H1 (cell line): Measurements from ENCODE around the gene FRMD4B. TPM values are rescaled to one million over a fixed set of nuclear protein-coding genes. Genes with fewer than 3 reads are reported as not detected.

Source experiments
- CTCF ChIA-PET: fragments of 300-600 bp; sonication (Branson Sonifier 250); formaldehyde crosslinking; loops from one replicate; lab custom pipeline; 2021; ENCODE audit not compliant: partially characterized antibody; lab: Charles Lee
- POLR2A ChIA-PET: fragments of 300-600 bp; sonication (Branson Sonifier 250); formaldehyde crosslinking; loops from one replicate; lab custom pipeline; 2021; ENCODE audit warnings: inconsistent platforms; ENCODE audit not compliant: partially characterized antibody; lab: Charles Lee
- DNase-seq, 2 experiments: peaks; one replicate each; pipeline versions ENCODE4 v3.0.0 to v3.0.0-alpha.2; 2010 to 2022; ENCODE audit warnings: low spot score in 2 of 2, low read depth in 1 of 2, mixed read lengths in 1 of 2
- FAIRE-seq: peaks from 2 replicates; lab custom pipeline; 2011; peaks lifted over from hg19 to GRCh38; lab: Jason Lieb, UNC
- H2AFZ ChIP-seq: 2 replicates; pipeline ENCODE4 v1.8.1; 2012; ENCODE audit warnings: low read length, inconsistent platforms
- H2AK5ac ChIP-seq: 2 replicates; pipeline ENCODE4 v1.6.1; 2013; ENCODE audit warnings: low read depth, low read length
- H2BK120ac ChIP-seq: replicated peaks from 2 replicates; pipeline ENCODE3; 2013; ENCODE audit warnings: low read depth, low read length, inconsistent platforms
- H2BK12ac ChIP-seq: 2 replicates; pipeline ENCODE4 v1.6.1; 2013; ENCODE audit warnings: low read depth, low read length
- H2BK15ac ChIP-seq: 2 replicates; pipeline ENCODE4 v1.6.1; 2013; ENCODE audit warnings: low read length
- H2BK20ac ChIP-seq: 2 replicates; pipeline ENCODE4 v1.6.1; 2013; ENCODE audit warnings: low read length
- H2BK5ac ChIP-seq: 2 replicates; pipeline ENCODE4 v1.6.1; 2013; ENCODE audit warnings: low read depth, low read length
- H3K14ac ChIP-seq: 2 replicates; pipeline ENCODE4 v1.6.1; 2013; ENCODE audit warnings: inconsistent platforms; ENCODE audit not compliant: insufficient read length
- H3K18ac ChIP-seq: 2 replicates; pipeline ENCODE4 v1.6.1; 2013; ENCODE audit warnings: low read length; ENCODE audit errors: extremely low read depth
- H3K23ac ChIP-seq: 2 replicates; pipeline ENCODE4 v1.6.1; 2013; ENCODE audit warnings: inconsistent platforms; ENCODE audit not compliant: insufficient read length
- H3K23me2 ChIP-seq: 2 replicates; pipeline ENCODE4 v1.6.1; 2013; ENCODE audit warnings: low read depth, low read length
- H3K27ac ChIP-seq: 2 replicates; pipeline ENCODE4 v1.6.1; 2011; ENCODE audit warnings: low read depth, low read length, inconsistent platforms
- H3K27me3 ChIP-seq, 4 experiments: replicated peaks in 1 of 4; 1 replicate in 1 of 4; 2 replicates in 3 of 4; pipeline versions ENCODE4 v1.6.1 to v1.8.1; 2011 to 2013; ENCODE audit warnings: low read length in 3 of 4, mild to moderate bottlenecking in 3 of 4, inconsistent platforms in 2 of 4, mixed read lengths in 2 of 4, moderate library complexity in 1 of 4; ENCODE audit not compliant: control insufficient read depth in 3 of 4, insufficient read depth in 3 of 4; ENCODE audit errors: extremely low read depth in 1 of 4
- H3K36me3 ChIP-seq, 4 experiments: 2 replicates each; pipeline versions ENCODE4 v1.6.1 to v1.8.1; 2011 to 2013; ENCODE audit warnings: mild to moderate bottlenecking in 4 of 4, low read length in 3 of 4, moderate library complexity in 2 of 4, control low read depth in 1 of 4, inconsistent platforms in 1 of 4; ENCODE audit not compliant: insufficient read depth in 4 of 4, control insufficient read depth in 2 of 4
- H3K4ac ChIP-seq: replicated peaks from 2 replicates; pipeline ENCODE3; 2013; ENCODE audit warnings: low read length, low read depth, mixed read lengths, inconsistent platforms; ENCODE audit not compliant: insufficient read length
- H3K4me1 ChIP-seq, 4 experiments: replicated peaks in 1 of 4; 1 replicate in 1 of 4; 2 replicates in 3 of 4; pipeline versions ENCODE4 v1.6.1 to v1.8.1; 2011 to 2013; ENCODE audit warnings: low read length in 3 of 4, inconsistent platforms in 2 of 4, mixed read lengths in 1 of 4; ENCODE audit not compliant: insufficient read depth in 4 of 4, control insufficient read depth in 3 of 4
- H3K4me2 ChIP-seq, 2 experiments: 2 replicates each; pipeline versions ENCODE4 v1.6.1 to v1.8.1; 2011 to 2013; ENCODE audit warnings: low read depth in 2 of 2, low read length in 2 of 2, control low read depth in 1 of 2, inconsistent platforms in 1 of 2, mild to moderate bottlenecking in 1 of 2; ENCODE audit not compliant: insufficient read depth in 1 of 2
- H3K4me3 ChIP-seq, 4 experiments: fragments of 200-600, 300-600 bp in 1 of 4; sonication (generic), shearing (Covaris generic), sonication (Bioruptor Twin) in 1 of 4; 2 replicates each; pipeline versions ENCODE4 v1.5.1 to v1.8.1; 2011 to 2016; ENCODE audit warnings: low read length in 4 of 4, low read depth in 3 of 4, control low read depth in 2 of 4, inconsistent platforms in 2 of 4, mild to moderate bottlenecking in 2 of 4, mixed read lengths in 1 of 4, moderate library complexity in 1 of 4; ENCODE audit not compliant: insufficient read depth in 2 of 4; ENCODE audit errors: extremely low read depth in 1 of 4
- H3K56ac ChIP-seq: replicated peaks from 2 replicates; pipeline ENCODE3; 2013; ENCODE audit warnings: low read depth, mild to moderate bottlenecking, mixed read lengths, low read length, inconsistent platforms; ENCODE audit not compliant: insufficient read length
- H3K79me1 ChIP-seq: 2 replicates; pipeline ENCODE4 v1.6.1; 2013; ENCODE audit warnings: low read depth, low read length, control low read depth
- H3K79me2 ChIP-seq, 2 experiments: 2 replicates each; pipeline versions ENCODE4 v1.6.1 to v1.8.1; 2012 to 2013; ENCODE audit warnings: low read length in 2 of 2, mild to moderate bottlenecking in 2 of 2, inconsistent platforms in 1 of 2; ENCODE audit not compliant: insufficient read depth in 2 of 2, control insufficient read depth in 1 of 2
- H3K9ac ChIP-seq, 4 experiments: replicated peaks in 1 of 4; 1 replicate in 1 of 4; 2 replicates in 3 of 4; pipeline versions ENCODE4 v1.6.1 to v1.8.1; 2011 to 2013; ENCODE audit warnings: low read depth in 3 of 4, low read length in 3 of 4, control low read depth in 2 of 4, mild to moderate bottlenecking in 2 of 4, moderate library complexity in 2 of 4, inconsistent platforms in 1 of 4; ENCODE audit errors: extremely low read depth in 1 of 4
- H3K9me3 ChIP-seq, 2 experiments: 2 replicates each; pipeline versions ENCODE4 v1.6.1 to v1.8.1; 2012 to 2013; ENCODE audit warnings: mild to moderate bottlenecking in 2 of 2, moderate library complexity in 2 of 2, control low read depth in 1 of 2, inconsistent platforms in 1 of 2, low read depth in 1 of 2, low read length in 1 of 2, mixed read lengths in 1 of 2; ENCODE audit not compliant: insufficient read depth in 2 of 2
- H4K20me1 ChIP-seq, 2 experiments: replicated peaks in 1 of 2; 2 replicates each; pipeline versions ENCODE3 to v1.8.1; 2011 to 2013; ENCODE audit warnings: inconsistent platforms in 2 of 2, low read length in 2 of 2, mild to moderate bottlenecking in 1 of 2; ENCODE audit not compliant: insufficient read depth in 2 of 2, control insufficient read depth in 1 of 2
- H4K5ac ChIP-seq: 2 replicates; pipeline ENCODE4 v1.6.1; 2013; ENCODE audit warnings: low read length, low read depth, mixed read lengths, inconsistent platforms; ENCODE audit not compliant: insufficient read length
- H4K8ac ChIP-seq: 2 replicates; pipeline ENCODE4 v1.8.0; 2013; ENCODE audit warnings: mild to moderate bottlenecking, moderate library complexity, low read length, inconsistent platforms; ENCODE audit not compliant: insufficient read depth; ENCODE audit errors: extremely low read depth
- H4K91ac ChIP-seq: replicated peaks from 2 replicates; pipeline ENCODE3; 2013; ENCODE audit warnings: low read length, mixed read lengths, inconsistent platforms; ENCODE audit not compliant: insufficient read length
- RNF2 ChIP-seq: fragments of 200-900, 300-1000 bp; sonication (generic); IDR thresholded peaks from 2 replicates; pipeline ENCODE4 v1.7.1; 2016; ENCODE audit warnings: borderline replicate concordance, low read depth, mild to moderate bottlenecking, antibody characterized with exemption, low read length; ENCODE audit not compliant: poor library complexity, severe bottlenecking; ENCODE audit errors: missing control alignments
- WGBS, 2 experiments: shearing (Covaris generic) in 1 of 2; methylation state at CpG; one replicate each; pipeline versions ENCODE4 v1.1.6 to v1.1.7; 2013 to 2015; ENCODE audit warnings: low lambda C conversion rate in 2 of 2, mixed read lengths in 2 of 2, inconsistent platforms in 1 of 2, low coverage in 1 of 2, missing lambda C conversion rate in 1 of 2; ENCODE audit not compliant: insufficient replicate concordance in 2 of 2, insufficient coverage in 1 of 2, insufficient read length in 1 of 2; ENCODE audit errors: extremely low coverage in 1 of 2, missing lambda C conversion rate in 1 of 2; 5-methylcytosine and 5-hydroxymethylcytosine counted together
- polyA plus RNA-seq, 7 experiments: library from polyadenylated mRNA; depleted of rRNA in 3 of 7; stranded (reverse) in 5 of 7; unstranded in 2 of 7; fragments of >200 nt in 5 of 7; fragments of 200-250 nt in 2 of 7; gene quantifications; 1 replicate in 5 of 7; 2 replicates in 1 of 7; 4 replicates in 1 of 7; pipeline versions ENCODE4 v1.2.1 to v1.2.3, GENCODE V29; 2011 to 2013; ENCODE audit warnings: missing spikeins in 2 of 7, mixed read lengths in 2 of 7
- total RNA-seq: library from RNA; stranded (reverse); fragmentation: NEBNext Ultra II Directional; extraction: Animal tissue kit (Norgen Biotek cat#: 25700); gene quantifications from 2 replicates; pipeline ENCODE4 v1.2.1, GENCODE V29; 2021

FRMD4B gene
- total and polyA plus RNA-seq, 2 of the 8 experiments (the other 6 are each of a cell fraction or from before 2014, with no cell fraction given), result 2.7 to 7.2 TPM

GRCh38 chr3:69142797-69143454 is 243.0 kb downstream of the FRMD4B start:
- no peak overlapping the region for H3K4ac ChIP-seq
- no peak overlapping the region for H2BK12ac ChIP-seq
- H3K4me2 ChIP-seq, result no peak overlapping the region
- H4K91ac ChIP-seq, result no peak overlapping the region
- no peaks in the 10 kb centered on the region for H3K36me3 ChIP-seq
- no peak overlapping the region for H2BK15ac ChIP-seq
- H3K79me2 ChIP-seq, result no peaks in the 10 kb centered on the region
- no peaks in the 10 kb centered on the region for H3K23me2 ChIP-seq
- no peak overlapping the region for H3K4me3 ChIP-seq
- no peaks in the 10 kb centered on the region for H3K9me3 ChIP-seq
- no peak overlapping the region for H3K56ac ChIP-seq
- ChIA-PET POLR2A (interaction anchor here (1.0 kb wide), 1 partner anchor 11 kb away, joined by 3 read pairs; no protein-coding TSS in a partner anchor), CTCF (no interaction called here)
- no peak overlapping the region for H3K9ac ChIP-seq
- no peak overlapping the region for H2AFZ ChIP-seq
- H3K4me1 ChIP-seq, result peaks cover 0 to 6% (median 4%) of the 10 kb centered on the region in 4 experiments; a peak in 5 of 7 replicates
- no peak overlapping the region for H2BK5ac ChIP-seq
- no peak overlapping the region for H2BK20ac ChIP-seq
- no peak overlapping the region for H3K27ac ChIP-seq
- H4K20me1 ChIP-seq, result no peaks in the 10 kb centered on the region
- 83% methylated on average over 4 of the region's 4 CpGs; no CpG with 5 or more reads in 1 of the 2 experiments for WGBS, 2 experiments
- no peaks in the 10 kb centered on the region for H3K79me1 ChIP-seq
- DNase-seq, result no peak
- H3K23ac ChIP-seq, result no peak overlapping the region
- TF ChIP-seq RNF2, result no peak
- H3K27me3 ChIP-seq, result peaks cover 0 to 7% (median 4%) of the 10 kb centered on the region in 4 experiments; a peak in 3 of 7 replicates
- FAIRE-seq, result no peak
- no peak overlapping the region for H2BK120ac ChIP-seq
- H3K14ac ChIP-seq, result no peak overlapping the region
- H4K8ac ChIP-seq, result no peak overlapping the region
- H2AK5ac ChIP-seq, result no peak overlapping the region
- no peak overlapping the region for H3K18ac ChIP-seq
- no peak overlapping the region for H4K5ac ChIP-seq
